NCI-H774 (cell line): ENCODE data around the gene FOXC1.

Experiments
- DNase-seq: peaks from one replicate; lab custom pipeline; 2025; lab: John Stamatoyannopoulos, UW

FOXC1 gene

DNA sequence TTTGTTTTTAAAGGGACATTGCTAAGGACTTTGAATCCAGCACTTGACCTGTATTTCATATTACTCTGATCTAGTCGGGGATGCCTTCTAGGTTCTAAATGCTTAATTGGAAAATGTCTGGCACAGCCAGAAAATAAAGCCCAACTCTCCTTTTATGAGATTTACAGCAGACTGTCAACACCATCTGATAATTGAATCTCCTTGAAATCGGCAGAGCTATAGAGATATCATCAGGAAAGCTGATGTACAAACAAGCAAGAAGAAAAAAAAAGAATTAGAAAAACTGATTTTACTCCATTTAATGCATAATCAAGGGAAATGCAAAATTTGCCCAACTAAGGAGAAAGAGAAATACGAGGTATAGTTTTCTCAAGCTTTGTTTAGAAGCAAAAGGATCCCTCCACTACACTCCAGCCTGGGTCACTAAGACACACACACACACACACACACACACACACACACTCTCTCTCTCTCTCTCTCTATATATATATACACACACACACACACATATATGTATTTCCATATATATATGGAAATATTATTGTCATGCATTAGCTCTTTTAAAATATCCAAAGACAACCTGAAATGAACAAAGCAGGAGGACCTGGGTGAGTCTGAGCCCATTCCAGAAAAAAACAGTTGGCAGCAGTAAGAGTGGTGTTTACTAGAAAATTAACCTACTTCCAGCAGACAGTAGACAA is 9.5 kb upstream of the FOXC1 start:
- no peak for DNase-seq

DNA sequence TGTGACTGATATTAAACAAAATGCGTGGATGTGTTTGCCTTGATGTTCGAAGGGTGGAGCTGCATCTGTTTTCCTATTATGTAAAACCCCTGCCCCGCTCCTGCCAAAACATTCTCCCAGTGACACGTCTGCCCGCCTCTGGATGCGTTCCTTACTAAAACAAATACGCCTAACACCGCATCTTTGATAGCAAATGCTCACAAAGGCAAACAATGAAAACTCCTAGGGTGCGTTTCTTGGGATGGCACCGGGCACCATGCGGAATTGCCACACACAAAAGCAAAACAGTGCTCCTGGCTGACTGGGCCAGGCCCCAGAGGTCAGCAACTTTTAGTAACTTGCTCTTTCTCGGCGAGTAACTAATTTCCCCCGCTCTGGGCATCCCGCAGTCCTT is 9.0 kb upstream of the FOXC1 start:
- DNase-seq: no peak

DNA sequence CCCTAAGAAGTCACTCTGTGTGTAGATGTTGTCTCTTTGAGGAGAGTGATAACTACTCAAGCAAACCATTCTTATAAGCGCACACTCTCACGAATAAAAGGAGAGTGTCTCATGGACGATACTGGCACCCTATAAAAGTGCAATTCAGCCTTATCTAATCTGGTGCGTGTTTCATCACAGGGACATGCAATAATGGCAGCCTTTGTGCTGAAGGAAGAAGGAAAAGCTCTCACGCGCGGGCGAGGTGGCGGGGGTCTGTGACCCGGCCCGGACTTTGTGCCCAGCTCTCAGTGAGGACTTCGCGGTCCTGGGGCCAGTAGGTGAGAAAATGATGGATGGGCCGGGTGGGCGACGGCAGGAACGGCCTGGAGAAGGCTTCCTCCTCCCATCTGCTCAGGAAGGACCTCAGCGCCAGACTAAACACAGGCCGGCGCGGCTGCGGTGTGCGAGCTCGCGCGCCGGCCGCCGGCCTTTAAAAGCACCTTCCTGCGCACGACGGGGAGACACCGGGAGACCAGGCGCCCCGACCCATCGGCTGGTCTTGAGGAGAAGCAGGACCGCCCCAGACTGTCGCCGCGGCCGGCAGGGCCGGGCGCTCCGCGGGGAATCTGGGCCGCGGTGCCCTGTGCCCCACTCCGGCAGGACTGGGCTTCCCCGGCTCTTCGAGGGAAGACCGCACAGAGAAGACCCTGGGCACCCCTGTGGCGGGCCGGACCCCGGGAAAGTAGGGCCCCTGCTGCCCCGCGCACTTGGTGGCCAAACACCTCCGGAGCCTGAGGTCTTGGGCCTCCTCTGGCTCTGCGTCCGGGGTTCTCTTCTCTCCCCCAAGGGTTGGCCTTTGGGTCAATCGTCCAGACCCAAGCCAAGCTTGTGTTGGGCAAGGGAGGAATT is 8.3 kb upstream of the FOXC1 start:
- DNase-seq: no peak

DNA sequence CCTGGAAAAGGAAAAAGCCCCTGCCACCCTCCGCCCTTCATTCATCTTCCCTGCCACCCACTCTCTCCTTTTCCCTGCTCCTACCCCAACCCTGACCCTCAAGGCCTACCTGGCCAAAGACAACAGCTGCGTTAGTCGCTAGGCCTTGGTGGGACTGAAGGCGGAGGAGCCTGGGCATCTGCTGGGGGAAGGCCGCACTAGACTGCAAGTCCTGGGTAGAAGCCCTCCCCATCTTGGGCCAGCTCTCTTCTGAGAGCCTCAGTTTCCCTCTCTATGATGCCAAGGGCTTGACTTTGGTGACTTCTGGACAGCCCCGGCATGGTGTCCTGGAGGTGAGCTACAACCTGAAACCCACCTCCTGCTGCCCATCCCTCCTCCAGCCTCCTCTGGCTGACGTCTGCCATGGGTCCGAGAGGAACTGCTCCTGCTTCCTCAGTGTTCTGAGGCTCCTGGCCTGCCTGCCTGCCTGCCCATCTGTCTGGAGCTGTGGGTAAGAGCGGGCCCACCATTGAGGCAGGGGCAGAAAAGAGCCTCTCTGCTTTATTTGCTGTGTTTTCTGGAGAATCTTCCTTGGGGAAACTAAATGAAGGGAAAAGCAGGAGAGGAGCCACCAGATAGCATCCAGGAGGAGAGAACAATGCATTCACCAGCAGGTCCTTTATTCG is 7.5 kb upstream of the FOXC1 start:
- no peak for DNase-seq

DNA sequence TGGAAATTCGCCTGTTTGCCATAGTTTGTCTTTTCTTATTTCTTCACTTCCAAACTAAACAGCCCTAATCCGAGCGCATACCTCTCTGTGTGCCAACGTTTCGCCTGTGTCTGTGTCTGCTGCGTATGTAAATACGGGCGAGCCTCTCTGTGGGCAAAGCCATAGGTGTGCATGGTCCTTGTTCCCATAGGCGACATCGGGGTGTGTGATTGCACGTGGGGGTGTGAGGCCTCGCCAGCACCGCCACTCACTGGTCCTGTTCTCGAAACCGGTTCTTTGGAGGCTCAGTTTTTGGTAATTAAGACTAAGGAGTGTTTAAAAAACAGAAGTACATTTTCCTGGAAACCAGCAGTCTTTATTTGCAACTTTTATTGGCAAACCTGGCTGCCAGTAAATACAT is 6.0 kb upstream of the FOXC1 start:
- DNase-seq: no peak

DNA sequence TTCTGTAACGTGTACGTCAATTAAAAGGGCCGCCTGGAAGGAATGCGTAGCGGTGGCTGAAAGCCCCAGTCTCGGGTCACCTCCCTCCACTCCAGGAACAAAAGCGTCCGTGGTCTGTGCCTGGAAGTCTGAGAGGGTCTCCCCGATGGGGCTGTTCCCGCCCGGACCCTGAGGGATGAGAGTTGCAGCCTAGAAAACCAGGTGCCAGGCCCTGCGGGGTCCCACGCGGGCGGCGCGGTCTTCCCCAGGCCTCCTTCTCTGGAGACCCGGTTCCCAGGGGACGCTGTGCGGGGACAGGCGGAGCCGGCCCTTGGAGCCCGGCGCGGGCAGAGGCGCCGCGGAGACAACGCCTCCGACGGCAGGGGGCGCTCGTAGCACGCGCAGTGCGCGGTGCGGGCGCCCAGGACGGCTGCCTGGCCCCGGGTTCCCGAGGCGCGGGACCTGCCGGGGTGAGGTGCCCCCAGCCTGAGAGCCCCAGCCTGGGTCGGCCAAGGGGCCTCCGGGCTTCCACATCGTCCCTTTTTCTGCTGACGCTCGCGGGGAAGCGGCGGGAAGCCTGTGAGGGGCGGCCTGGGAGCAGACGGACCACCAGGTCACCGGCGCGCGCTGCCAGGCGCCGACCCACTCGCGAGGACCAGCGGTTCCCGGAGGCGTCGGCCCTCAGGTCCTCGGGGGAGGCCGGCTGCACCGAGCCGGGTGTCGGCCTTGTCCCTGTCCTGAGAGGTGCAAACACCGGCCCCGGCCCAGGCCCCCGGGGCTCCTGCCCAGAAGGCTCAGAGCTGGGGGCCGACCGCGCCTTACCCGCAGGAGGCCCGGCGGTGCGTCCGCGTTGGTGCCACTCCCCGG is 5.3 kb upstream of the FOXC1 start:
- peak; percentile 63 for DNase-seq

DNA sequence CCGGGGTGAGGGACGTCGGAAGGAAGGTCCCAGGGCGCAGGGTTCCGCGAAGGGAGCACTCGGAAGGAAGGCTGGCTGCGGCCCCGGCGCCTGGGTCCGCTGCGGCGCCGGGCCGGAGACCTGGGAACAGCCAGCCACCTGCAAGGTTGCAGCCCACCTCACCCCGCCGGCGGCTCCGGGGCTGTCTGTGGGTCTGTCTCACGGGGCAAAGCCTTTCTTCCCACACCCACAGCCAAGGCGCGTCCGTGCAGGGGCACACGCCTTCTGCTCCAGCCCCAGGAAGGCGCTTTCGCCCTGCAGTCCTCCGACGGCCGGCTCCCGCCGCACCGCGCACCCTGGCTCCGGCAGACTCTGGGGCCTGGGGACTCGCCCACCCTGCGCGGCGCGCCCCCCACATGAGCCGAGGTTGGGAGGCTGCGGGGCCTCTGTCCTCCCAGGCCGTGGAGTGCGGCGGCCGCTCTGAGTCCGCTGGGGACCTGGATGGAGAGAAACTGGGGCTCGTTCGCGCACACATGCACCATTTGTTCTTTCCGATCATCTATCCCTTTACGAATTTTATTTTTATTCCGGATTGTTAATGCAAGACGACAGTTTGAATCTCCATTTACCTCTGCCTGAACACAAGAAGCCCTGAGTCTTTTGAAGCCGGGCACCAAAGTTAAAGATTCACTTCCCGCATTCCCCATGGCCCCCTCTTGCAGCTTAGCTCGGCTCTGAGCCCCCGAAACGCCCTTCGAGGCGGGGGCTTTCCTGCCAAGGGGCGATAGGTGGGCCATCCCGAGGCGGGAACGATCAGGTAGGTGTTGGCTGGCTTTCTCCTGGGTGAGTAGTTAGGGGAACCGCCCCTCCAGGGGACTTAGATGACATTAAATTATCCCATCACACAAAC is 4.5 kb upstream of the FOXC1 start:
- DNase-seq: no peak

DNA sequence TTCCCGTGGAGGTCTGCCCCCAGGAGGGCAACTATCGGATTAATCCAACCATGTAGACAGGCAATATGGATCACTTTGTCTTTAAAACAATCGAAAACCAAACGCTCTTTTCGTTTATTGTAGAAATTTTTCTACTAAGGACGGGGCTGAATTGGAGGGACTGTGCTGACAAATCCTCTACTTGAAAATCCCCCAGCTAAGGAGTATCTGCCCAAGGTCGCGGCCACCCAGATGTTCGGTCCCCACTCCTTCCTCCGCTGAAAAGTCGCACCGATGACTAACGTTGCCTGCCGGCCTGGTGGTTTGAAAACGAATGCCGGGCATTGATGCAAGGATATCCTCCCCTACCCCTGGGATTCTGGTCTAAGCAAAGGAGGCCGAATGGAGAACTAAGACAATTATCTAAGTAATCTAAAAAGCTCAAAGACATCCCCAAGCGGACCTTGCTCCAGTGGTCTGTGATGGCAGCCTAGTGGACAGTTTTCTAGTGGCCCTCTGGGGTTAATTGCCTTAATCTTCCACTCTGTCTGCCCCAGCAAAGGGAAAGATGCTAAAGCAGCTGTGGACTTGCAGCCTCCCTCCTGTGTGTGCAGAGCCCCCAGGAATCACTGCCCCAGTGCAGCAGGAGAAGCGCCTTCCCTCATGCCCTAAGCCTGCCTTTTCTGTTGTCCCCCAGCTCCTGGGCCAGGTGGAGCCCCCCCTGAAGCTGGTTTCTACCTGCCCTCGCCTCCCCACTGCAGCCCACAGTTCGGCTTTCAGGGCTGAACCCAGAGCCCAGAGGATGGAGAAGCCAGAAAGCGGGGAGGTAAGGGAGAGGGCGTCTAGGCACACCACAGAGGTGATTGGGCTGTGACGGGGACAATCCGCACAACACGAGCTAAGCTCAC is 3.6 kb upstream of the FOXC1 start:
- no peak for DNase-seq

DNA sequence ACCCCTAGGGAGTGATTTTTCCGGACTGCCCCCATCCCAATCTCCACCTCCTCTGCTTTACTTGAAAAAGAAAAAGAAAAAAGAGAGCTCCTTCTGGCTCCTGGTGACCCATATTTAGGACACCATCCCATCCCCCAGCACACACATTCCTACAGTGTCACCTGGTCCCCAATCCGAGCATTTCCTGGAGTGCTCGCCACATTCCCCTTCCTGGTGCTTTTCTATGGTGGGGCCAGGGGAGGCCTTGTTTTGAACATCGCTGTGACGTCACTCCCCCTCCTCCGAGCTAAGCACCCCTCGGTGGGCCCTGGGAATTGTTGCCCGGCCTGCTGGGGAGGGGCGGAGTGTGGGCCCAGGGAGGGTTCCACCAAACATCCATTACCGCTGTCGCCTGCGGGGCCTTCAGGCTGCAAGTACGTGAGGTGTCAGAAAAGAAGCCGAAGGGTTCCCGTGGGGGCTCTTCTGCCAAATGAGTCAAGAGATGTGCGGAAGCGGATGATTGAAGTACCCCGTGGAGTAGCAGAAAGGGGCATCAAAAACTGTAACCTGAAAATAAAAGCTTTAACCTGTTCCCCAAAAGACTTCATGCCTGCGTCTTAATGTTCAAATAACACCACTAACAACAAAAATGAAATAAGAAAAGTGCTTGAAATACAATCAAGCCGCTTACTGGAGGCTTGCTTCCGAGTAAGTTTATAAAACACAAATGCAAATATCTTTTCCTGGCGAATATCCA is 2.8 kb upstream of the FOXC1 start:
- no peak for DNase-seq

DNA sequence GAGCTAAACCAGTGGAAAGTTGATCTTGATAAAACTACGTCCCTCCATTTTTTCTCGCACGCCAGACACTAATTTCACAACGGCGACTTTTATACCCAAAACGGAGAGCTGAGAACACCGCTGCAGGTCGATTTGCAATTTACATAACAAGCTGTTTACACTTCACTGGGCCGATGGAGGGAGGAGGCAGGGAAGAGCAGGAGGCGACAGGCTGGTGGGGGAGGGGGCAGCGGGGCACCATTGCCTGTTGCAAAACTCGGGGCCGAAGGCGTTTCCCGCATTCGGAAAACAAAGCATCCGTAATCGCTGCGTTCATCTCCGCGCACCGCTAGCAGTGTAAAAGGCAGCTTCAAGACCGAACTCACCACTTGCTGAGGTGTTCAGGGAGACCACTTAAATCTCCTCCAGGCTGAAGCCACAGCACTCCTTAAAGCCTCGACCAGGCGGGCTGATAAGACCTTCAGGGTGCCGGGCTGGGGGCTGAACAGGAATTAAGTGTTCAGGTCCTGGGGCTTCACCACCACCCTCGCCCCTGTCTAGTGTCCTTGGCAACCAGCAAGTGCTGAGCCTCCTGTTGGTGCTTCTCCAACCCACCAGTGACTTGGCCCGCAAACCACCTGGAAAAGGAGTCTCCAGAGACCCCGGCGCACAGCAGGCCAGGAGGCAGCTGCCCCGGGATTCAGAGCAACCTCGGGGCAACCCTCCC is 2.0 kb upstream of the FOXC1 start:
- peak; percentile 12 for DNase-seq

DNA sequence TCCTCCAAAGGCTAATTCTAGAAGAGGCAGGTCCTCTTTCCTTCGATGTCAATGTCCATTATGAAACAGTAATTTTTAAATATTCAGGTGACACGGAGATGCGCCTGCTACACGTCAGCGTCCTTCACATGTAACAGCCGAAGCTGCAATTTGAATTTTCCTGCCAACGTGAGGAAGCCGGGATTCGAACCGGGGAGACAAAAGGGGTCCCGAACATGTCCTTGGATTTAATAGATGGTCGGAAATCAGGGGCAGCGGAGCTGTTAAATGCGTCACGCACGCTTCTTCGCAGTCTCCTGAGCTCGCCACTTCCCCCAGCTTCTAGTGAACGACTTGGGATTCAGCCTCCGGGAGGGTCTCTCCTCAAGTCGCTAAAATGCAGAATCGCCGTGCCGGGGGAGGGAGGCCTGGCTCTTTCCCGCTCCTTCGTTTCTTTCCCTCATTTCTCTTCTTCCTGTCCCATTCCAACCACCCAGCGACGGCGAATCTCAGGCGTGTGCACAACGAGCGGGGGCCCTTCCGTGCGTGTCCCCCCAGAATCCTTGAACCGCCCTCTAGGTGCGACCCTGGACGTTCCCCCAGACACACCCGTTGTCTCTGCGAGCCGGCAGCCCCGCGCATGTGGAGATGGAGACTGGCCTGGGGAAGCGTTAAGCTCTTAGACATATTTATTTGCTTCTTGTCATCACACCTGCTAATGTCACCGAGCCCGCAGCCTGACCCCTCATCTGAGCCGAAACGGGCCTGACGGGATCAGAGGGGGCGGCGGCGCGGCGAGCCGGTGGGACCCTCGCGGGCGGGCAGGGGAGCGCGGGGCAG is 1.3 kb upstream of the FOXC1 start:
- DNase-seq: no peak

DNA sequence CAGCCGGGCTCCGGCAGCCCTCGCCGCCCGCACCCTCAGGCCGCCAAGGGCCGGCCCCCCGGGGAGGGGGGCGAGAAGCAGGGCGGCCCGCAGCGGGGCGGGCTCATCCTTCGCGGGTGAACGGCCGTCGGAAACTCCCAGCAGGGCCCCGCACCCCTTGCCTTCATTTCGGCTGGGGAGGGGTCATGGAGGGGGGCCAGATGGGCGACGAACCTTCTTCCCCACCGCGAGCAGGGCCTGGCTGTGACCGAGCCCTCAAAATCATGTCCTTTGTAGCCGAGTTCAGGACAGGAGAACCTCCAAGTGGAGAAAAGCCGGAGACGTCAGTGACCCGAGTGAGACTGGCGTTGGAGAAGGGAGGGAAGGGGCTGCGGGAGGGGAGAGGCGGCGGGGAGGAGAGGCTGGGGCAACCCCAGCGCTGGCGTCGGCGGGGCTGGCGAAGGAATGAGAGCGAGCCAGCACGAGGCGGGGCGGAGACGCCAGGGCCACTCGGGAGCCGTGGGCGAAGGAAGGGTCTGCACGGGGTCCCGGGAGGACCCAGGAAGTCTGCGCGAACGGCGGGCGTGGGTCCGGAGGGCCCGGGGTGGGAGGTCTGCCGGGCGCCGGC is 571 bp upstream of the FOXC1 start:
- DNase-seq: peak; percentile 67

DNA sequence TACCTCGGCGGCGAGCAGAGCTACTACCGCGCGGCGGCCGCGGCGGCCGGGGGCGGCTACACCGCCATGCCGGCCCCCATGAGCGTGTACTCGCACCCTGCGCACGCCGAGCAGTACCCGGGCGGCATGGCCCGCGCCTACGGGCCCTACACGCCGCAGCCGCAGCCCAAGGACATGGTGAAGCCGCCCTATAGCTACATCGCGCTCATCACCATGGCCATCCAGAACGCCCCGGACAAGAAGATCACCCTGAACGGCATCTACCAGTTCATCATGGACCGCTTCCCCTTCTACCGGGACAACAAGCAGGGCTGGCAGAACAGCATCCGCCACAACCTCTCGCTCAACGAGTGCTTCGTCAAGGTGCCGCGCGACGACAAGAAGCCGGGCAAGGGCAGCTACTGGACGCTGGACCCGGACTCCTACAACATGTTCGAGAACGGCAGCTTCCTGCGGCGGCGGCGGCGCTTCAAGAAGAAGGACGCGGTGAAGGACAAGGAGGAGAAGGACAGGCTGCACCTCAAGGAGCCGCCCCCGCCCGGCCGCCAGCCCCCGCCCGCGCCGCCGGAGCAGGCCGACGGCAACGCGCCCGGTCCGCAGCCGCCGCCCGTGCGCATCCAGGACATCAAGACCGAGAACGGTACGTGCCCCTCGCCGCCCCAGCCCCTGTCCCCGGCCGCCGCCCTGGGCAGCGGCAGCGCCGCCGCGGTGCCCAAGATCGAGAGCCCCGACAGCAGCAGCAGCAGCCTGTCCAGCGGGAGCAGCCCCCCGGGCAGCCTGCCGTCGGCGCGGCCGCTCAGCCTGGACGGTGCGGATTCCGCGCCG is 994 bp downstream of the FOXC1 start:
- DNase-seq: peak; percentile 18

DNA sequence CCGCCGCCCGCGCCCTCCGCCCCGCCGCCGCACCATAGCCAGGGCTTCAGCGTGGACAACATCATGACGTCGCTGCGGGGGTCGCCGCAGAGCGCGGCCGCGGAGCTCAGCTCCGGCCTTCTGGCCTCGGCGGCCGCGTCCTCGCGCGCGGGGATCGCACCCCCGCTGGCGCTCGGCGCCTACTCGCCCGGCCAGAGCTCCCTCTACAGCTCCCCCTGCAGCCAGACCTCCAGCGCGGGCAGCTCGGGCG is 1.5 kb downstream of the FOXC1 start:
- DNase-seq: no peak

DNA sequence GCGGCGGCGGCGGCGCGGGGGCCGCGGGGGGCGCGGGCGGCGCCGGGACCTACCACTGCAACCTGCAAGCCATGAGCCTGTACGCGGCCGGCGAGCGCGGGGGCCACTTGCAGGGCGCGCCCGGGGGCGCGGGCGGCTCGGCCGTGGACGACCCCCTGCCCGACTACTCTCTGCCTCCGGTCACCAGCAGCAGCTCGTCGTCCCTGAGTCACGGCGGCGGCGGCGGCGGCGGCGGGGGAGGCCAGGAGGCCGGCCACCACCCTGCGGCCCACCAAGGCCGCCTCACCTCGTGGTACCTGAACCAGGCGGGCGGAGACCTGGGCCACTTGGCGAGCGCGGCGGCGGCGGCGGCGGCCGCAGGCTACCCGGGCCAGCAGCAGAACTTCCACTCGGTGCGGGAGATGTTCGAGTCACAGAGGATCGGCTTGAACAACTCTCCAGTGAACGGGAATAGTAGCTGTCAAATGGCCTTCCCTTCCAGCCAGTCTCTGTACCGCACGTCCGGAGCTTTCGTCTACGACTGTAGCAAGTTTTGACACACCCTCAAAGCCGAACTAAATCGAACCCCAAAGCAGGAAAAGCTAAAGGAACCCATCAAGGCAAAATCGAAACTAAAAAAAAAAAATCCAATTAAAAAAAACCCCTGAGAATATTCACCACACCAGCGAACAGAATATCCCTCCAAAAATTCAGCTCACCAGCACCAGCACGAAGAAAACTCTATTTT is 2.0 kb downstream of the FOXC1 start:
- DNase-seq: no peak
